Mucosa of descending colon (tissue), 3 donors: ENCODE results near the gene TTC38. TPM values are rescaled to one million over a fixed set of nuclear protein-coding genes. Genes with fewer than 3 reads are reported as not detected.

ENCODE experiments used
- ATAC-seq: fragments of 200-7000 bp; cut with Tn5 transposase; one replicate; pipeline ENCODE4 v1.9.1; 2020; ENCODE audit warnings: mild to moderate bottlenecking, moderate library complexity
- DNase-seq, 3 donors: peaks; one replicate each; pipeline ENCODE4 v3.0.0-alpha.2; 2020
- H3K36me3 ChIP-seq: fragments of 200-600 bp; one replicate; pipeline ENCODE4 v1.8.0; 2021; ENCODE audit warnings: low read depth, mild to moderate bottlenecking
- H3K4me1 ChIP-seq: fragments of 200-600 bp; one replicate; pipeline ENCODE4 v1.8.0; 2021; ENCODE audit warnings: low read depth, mild to moderate bottlenecking
- H3K4me3 ChIP-seq: fragments of 200-600 bp; one replicate; pipeline ENCODE4 v1.8.0; 2021; ENCODE audit warnings: mild to moderate bottlenecking
- H3K9me3 ChIP-seq: fragments of 200-600 bp; one replicate; pipeline ENCODE4 v1.8.0; 2021; ENCODE audit warnings: mild to moderate bottlenecking
- intact Hi-C, 2 donors: fragments of 100-400 bp; cut with DNase I in 1 of 2; cut with micrococcal nuclease in 1 of 2; formaldehyde crosslinking; loops; one replicate each; pipeline versions ENCODE4 v1.11.0 to v1.11.1; 2022; cut with DNase I, micrococcal nuclease
- total RNA-seq, 3 donors: library from RNA; stranded (reverse); fragmentation: NEBNext Ultra II Directional in 2 of 3; extraction: Animal tissue kit (Norgen Biotek cat#: 25700) in 2 of 3; gene quantifications; one replicate each; pipeline versions ENCODE4 v1.2.1 to v1.2.4, GENCODE V29; 2021 to 2023
- TF ChIP-seq, protein P1 (sequence below): fragments of 200-600 bp; IDR thresholded peaks from one replicate; pipeline ENCODE4 v1.8.0; 2022; ENCODE audit warnings: antibody characterized with exemption, mild to moderate bottlenecking
- donor health status: DM: no; HTN: no; CAD: no; lungs with moderate emphysema.
- donor health status: DM: no; HTN: no; CAD: no.
- donor health status: DM: no; HTN: yes; CAD: no.

Gene TTC38
- total RNA-seq, 3 donors from 2014 or later: 70.2 to 157 (median 90.7) TPM

DNA sequence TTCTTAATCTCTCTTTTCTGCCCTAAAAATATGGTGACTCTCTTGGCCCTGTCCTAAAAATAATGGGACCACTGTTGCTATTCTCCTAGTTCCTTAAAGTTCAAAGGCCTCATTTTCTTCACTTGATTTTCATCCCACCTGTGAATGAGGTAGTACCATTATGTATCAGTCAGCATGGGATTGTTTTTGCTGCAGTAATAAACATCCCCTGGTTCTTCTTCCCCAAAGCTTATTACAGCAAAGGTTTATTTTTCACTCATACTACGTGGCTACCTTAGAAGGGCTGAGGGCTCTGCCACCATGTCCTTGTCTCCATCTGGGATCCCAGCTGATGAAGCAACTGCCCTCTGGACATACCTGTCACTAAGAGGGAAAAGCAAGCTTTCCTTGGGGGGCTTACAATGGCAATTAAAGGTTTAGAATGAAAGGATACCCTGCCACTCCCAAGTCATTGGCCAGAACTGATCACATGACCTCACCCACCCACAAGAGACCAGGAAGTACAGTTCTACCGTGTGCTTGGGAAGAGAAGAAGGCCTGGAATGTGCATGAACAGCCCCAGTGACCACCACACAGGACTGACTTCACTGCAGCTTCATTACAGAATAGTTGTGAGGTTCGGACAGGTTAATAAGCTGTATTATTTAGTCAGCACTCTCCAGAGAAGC, 7.8 kb downstream of the TTC38 start:
- Histone ChIP-seq H3K4me1 (no peaks in the 10 kb centered on the region), H3K4me3 (no peak overlapping the region), H3K36me3 (peaks cover 23% of the 10 kb centered on the region), H3K9me3 (no peaks in the 10 kb centered on the region)
- ATAC-seq (peak; percentile 30), DNase-seq (no peak)
- intact Hi-C loops: no loop called here
- TF ChIP-seq, protein P1, sequence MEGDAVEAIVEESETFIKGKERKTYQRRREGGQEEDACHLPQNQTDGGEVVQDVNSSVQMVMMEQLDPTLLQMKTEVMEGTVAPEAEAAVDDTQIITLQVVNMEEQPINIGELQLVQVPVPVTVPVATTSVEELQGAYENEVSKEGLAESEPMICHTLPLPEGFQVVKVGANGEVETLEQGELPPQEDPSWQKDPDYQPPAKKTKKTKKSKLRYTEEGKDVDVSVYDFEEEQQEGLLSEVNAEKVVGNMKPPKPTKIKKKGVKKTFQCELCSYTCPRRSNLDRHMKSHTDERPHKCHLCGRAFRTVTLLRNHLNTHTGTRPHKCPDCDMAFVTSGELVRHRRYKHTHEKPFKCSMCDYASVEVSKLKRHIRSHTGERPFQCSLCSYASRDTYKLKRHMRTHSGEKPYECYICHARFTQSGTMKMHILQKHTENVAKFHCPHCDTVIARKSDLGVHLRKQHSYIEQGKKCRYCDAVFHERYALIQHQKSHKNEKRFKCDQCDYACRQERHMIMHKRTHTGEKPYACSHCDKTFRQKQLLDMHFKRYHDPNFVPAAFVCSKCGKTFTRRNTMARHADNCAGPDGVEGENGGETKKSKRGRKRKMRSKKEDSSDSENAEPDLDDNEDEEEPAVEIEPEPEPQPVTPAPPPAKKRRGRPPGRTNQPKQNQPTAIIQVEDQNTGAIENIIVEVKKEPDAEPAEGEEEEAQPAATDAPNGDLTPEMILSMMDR: no peak

- intact Hi-C loops: no loop called here
- TF ChIP-seq, protein P1: no peak
- no peak for DNase-seq
- Histone ChIP-seq H3K4me1 (no peaks in the 10 kb centered on the region), H3K9me3 (no peaks in the 10 kb centered on the region), H3K4me3 (no peak overlapping the region), H3K36me3 (peaks cover 27% of the 10 kb centered on the region)
- ATAC-seq: no peak
Observed at GRCh38 chr22:46276563-46276962, 8.8 kb downstream of the TTC38 start.

DNA sequence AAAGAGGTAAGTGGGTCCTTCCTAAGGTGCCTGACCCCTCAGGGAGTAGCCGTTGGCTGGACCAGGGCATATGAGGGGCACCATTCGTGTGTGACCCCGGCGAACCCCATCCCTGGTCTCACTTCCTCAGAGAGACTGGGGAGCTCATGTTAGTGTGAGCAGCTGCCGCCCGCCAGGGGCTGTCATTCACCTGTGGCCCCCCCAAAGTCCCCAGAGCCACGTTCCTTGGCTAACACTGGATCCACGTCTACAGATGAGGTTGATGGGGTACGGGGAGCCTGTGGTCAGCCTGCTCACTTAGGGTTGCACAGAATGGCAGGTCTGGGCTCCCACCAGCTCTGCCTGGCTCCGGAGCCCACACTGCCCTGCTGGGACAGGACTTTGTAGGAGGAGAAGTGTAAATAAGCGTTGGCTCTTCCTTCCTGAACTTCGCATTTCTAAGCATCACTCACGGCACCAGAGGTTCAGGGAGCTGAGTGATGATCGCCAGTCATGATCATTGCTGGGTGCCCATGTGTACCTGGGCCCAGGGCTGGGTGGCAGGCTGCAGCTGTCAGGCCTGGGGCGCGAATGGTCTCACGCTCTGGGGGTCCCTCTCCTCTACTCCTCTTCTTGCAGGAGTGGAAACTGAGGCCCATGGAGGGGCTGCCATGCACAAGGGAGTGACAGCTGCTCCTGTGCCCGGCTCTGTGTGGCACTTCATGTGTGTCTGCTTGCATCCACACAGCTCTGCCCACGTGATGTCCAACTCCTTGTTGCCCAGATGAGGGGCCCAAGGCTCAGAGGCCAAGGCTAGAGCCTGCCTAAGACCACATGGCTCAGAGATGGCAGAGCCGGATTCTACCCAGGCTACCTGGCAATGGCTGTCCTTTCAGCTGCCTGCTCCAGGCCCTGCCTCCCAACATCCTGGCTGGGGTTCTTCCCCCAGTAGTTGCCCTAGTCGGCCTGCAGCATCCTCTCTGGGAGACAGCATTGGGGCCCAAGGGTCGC, 11.1 kb downstream of the TTC38 start:
- DNase-seq (no peak), ATAC-seq (no peak)
- no peaks in the 10 kb centered on the region for H3K9me3 ChIP-seq
- no peak overlapping the region for H3K4me3 ChIP-seq
- H3K4me1 ChIP-seq: no peaks in the 10 kb centered on the region
- H3K36me3 ChIP-seq: peaks cover 28% of the 10 kb centered on the region
- intact Hi-C loops: no loop called here
- TF ChIP-seq, protein P1: no peak

DNA sequence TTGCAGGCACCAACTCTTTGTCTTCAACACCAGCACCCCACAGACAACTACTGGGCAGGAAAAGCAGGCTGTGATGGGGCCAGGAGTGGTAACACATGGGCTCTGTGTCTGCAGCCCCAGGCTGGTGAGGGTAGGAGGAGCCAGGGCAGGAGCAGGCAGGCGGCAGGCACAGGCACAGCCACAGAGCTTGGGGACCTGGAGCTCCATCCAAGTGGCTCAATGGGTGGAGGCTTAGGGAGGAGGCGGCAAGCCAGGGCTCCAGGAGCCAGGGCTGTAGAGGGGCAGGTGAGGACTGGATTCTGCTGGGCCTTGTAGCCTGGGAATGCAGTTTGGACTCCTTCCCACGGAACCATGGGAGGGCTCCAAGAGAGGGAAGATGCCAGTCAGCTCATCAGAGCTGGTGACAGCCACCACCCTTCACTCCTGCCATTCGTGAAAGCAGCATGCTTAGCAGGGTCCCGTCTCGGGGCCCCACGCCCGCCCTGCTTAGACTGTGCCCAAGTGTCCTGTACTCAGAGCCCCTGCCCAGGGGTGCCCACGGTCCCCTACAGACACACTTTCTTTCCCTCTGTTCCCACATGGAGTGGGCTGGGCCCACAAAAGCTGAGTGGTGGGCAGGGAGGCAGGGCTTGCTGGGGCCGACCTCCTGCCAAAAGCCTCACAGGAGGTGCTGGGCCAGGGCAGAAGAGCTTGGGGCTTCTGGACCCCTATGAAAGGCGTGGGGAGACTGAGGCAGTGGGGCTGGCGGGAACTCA, 12.4 kb downstream of the TTC38 start:
- H3K36me3 ChIP-seq: peaks cover 26% of the 10 kb centered on the region
- no peaks in the 10 kb centered on the region for H3K4me1 ChIP-seq
- H3K4me3 ChIP-seq: no peak overlapping the region
- TF ChIP-seq, protein P1: no peak
- no peak for ATAC-seq
- H3K9me3 ChIP-seq: no peaks in the 10 kb centered on the region
- no peak for DNase-seq
- intact Hi-C loops: no loop called here

DNA sequence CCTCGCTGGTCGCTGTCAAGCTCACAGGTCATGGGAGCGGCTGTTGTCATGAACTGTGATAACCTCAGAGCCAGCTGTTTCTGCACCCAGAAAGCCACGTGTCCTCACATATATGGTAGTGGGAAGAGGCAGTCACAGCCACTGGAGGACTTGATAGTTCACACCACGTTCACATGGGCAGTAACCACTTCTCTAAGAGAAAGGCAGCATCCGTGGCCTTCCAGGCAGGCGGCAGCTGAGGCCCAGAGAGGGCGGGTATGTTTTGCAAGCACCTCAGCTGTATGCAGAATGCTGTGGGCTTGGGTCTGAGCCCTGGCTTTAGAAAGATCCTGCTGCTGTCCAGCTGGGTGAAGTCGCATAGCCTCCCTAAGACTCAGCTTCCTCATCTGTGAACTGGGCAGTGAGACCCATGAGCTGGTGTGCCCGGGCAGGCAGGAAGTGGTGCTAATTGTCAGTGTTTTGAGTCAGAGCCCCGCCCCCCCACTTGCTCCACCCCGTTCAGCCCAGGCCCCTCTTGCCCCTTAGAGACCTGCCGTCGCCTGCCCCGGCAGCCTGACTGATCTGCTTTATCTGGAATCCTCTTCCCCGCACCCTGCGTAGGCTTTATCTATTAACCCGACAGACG, 13.3 kb downstream of the TTC38 start:
- Histone ChIP-seq H3K4me3 (no peak overlapping the region), H3K36me3 (peaks cover 26% of the 10 kb centered on the region), H3K9me3 (no peaks in the 10 kb centered on the region), H3K4me1 (no peaks in the 10 kb centered on the region)
- intact Hi-C loops: no loop called here
- TF ChIP-seq, protein P1: no peak
- DNase-seq (peak in 1 of 3 donors; percentile 42), ATAC-seq (peak; percentile 63)
